GM19463 (cell line): Measurements from ENCODE around the gene OTOL1.

Experiments used
- ATAC-seq: cut with Tn5 transposase; IDR thresholded peaks from one replicate; pipeline ENCODE4 v1.9.1; 2021; ENCODE audit warnings: mild to moderate bottlenecking, moderate library complexity; ENCODE audit not compliant: unreplicated experiment

OTOL1 gene

DNA sequence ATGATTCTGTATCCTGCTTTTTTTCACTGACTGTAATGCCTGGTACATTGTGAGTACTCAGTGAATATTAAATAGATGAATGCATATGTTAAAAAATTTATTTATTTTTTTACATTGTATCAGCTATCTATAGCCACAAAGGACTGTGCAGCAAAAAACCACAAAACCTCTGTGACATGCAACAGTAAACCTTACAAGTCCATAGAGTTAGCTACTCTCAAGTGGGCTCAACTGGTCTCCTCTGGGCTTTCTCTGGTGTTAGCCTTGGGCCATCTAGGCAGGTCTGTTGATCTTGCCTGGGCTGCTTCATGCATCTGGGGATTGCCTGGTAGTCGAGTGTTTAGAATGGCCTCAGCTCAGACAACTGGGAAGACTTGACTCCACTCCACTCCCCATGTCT, 35.3 kb downstream of the OTOL1 start:
- no peak for ATAC-seq

DNA sequence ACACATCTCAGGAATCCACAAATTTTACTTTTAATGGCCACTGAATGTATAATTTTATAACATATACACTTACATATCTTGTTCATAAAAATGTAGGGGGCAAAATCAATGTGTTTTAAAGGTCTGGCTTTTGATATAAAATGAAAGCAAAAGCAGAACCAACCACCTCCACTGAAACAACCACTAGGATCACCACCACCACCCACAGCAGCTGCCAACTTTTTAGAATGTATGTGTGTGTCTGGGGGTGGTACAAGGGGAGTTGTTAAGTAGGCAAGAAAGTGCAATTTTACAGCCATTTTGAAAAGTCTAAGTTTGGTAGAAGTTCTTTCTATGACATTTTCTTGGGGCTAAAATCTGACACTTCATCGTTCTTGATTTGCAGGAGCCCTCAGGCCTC, 44.0 kb downstream of the OTOL1 start:
- ATAC-seq, result peak; percentile 92

DNA sequence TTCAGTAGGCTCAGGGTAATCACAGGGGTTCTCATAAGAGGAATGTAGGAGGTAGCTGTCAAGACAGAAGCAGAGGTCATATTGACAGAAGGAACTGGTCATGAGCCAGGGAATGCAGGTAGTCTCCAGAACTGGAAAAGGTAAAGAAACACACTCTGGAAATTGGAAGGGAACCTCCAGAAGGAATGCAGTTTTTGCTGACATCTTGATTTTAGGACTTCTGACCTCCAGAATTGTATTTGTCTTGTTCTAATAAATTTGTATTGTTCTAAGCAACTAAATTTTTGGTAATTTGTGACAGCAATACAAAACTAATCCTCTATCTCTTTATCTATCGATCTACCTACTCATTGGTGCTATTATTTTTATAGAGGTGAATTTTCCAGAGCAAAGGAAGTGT, 49.2 kb downstream of the OTOL1 start:
- no peak for ATAC-seq

DNA sequence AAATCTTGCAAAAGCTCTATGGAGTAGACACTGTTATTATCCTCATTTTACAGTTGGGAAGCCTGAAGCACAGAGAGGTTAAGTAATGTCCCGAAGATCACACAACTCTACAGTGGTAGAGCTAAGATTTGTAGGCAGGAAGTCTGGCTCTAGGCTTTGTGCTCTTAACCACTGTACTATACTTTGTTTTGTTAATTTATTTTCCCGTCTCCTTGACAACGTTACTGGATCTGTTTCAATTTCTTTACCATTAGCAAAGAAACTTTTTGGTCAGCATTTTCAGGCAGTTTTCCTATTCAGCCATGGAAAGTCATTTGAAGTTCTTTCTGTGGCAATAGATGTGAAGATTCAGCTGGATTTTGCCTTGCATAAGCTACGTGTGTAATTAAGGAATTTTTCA, 51.7 kb downstream of the OTOL1 start:
- no peak for ATAC-seq

DNA sequence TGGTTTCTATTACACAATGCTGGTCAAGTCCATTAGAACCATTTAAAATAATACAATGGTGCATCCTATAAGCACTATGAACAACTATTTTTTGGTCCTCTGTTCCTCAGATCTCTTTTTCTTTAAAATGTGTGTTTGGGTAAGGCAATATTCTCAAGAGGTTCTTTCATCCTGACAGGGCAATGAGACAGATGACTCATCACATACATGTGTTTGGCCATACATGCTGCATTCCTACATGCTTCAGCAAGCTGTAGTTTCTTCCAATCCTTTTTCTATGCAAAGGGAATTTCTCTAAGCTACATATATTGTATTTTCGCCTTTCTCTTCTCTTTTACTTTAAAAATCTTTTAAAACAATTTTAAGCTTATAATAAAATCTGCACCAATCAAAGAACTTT, 52.7 kb downstream of the OTOL1 start:
- no peak for ATAC-seq

DNA sequence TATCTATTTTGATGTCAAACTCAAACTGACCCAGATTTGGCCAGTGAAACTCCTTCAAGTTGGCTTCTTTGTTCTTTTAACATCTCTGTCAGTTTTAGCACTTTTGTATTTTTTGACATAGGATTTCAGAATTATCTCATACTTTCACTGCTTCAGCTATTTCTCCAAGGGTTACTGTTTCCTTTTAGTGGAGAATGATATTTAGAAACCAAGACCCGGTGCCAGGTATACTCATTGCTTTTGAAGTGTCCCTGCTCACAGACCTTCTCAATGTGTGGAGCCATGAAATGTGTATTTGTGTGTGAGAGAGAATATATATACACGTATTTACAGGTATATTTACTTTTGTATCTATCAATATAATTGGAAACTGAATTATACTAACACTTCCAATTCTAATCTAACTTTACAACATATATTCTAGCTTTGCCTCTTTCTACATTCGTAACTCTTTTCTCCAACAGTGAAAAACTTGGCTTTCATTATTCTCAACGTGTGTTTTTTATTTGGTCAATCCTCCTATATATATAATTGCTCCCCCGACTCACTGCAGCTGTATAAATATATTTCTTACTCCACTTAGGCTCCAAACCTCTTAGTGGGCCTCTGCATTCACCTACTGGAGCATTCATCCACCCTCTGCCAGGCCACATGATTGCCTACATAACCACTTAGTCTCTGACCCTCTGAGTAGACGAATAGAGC, 54.0 kb downstream of the OTOL1 start:
- no peak for ATAC-seq

DNA sequence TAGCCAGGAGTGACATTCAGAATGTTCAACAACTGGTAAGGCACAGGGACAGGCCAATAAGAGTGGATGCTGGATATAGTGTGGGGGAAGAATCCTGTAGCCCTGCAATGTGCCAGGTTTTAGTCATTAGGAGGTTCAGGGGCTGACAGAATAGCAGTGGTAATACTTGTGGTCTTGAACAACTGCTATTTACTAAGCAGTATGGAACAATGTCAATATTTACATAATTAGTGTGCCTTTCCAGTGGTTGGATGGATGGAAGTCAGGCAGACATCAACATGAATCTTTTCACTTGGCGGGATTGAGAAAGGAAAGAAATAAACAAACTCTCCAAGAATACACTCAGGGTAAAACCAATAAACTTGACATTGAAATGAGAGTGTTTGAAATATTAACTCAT, 55.1 kb downstream of the OTOL1 start:
- ATAC-seq, result no peak

DNA sequence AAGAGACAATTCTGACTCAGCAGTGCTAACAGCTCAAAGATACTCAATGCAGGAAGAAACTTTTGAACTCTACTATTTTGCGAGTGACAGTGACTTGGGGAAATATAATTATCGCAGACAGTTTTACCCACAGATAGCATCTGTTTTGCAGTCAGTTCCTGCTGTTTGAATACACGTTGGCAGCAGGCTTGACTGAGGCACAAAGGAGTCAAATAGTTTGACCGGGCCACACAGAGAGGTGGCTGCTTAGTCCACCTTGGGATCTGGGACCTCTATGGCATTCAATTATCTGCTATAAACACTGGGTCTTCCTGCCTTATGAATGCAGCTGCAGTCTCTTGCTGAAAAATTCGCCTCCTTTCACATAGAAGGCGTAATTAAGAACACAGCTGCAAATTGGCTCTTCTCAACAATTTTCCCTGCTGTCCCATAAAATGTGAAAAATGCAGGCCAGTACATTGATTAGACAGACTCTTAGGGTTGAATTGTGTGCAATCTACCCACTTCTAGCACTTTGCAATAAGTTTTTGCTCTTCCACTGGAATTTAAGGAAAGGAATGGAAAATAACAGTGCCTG, 56.5 kb downstream of the OTOL1 start:
- ATAC-seq, result no peak
